OCI-LY1 (cell line): ENCODE measurements around the gene SLC25A11.
"Not testable (repeated sequence)": the region's sequence is repeated elsewhere in the genome, so short reads cannot be mapped to it uniquely, and the experiment has no call there.

Experiments used
- H2AFZ ChIP-seq: fragments of 200-600 bp; sonication (generic), shearing (Covaris generic); 2 replicates; pipeline ENCODE4 v1.6.0; 2014; ENCODE audit warnings: antibody characterized with exemption, mild to moderate bottlenecking, low read length
- H3F3A ChIP-seq: fragments of 200-600 bp; sonication (generic), shearing (Covaris generic); 2 replicates; pipeline ENCODE4 v1.6.0; 2014; ENCODE audit warnings: mild to moderate bottlenecking, antibody characterized with exemption, low read length, moderate library complexity; ENCODE audit not compliant: insufficient read depth
- H3K27ac ChIP-seq: fragments of 200-600 bp; sonication (generic); 2 replicates; pipeline ENCODE4 v1.5.1; 2014; ENCODE audit warnings: low read length, mixed run types, mild to moderate bottlenecking, low read depth; ENCODE audit not compliant: poor library complexity, severe bottlenecking
- H3K27me3 ChIP-seq: fragments of 200-600 bp; sonication (generic); 2 replicates; pipeline ENCODE4 v1.6.0; 2014; ENCODE audit warnings: antibody characterized with exemption, mild to moderate bottlenecking, low read length, moderate library complexity; ENCODE audit not compliant: insufficient read depth
- H3K36me3 ChIP-seq: fragments of 200-600 bp; sonication (generic); 2 replicates; pipeline ENCODE4 v1.6.1; 2014; ENCODE audit warnings: mild to moderate bottlenecking, antibody characterized with exemption, low read length, moderate library complexity, mixed read lengths; ENCODE audit not compliant: insufficient read depth
- H3K4me1 ChIP-seq: fragments of 200-600 bp; sonication (generic); 2 replicates; pipeline ENCODE4 v1.5.1; 2014; ENCODE audit warnings: mild to moderate bottlenecking, low read length, moderate library complexity; ENCODE audit not compliant: insufficient read depth, severe bottlenecking
- H3K4me2 ChIP-seq: fragments of 200-600 bp; sonication (generic), shearing (Covaris generic); 2 replicates; pipeline ENCODE4 v1.6.1; 2014; ENCODE audit warnings: low read length
- H3K4me3 ChIP-seq: fragments of 200-600 bp; sonication (generic); 2 replicates; pipeline ENCODE4 v1.5.1; 2014; ENCODE audit warnings: low read length, low read depth, mild to moderate bottlenecking, mixed read lengths; ENCODE audit not compliant: poor library complexity, severe bottlenecking
- H3K79me2 ChIP-seq: fragments of 200-600 bp; shearing (Covaris generic); 2 replicates; pipeline ENCODE4 v1.6.1; 2016; ENCODE audit warnings: mixed run types, low read length, mixed read lengths; ENCODE audit not compliant: insufficient read depth
- H3K9ac ChIP-seq: fragments of 200-600 bp; sonication (generic), shearing (Covaris generic); 2 replicates; pipeline ENCODE4 v1.6.1; 2014; ENCODE audit warnings: mild to moderate bottlenecking, low read length, mixed read lengths
- H3K9me2 ChIP-seq: fragments of 200-600 bp; sonication (generic), shearing (Covaris generic); 2 replicates; pipeline ENCODE4 v1.6.1; 2014; ENCODE audit warnings: low read depth, mild to moderate bottlenecking, low read length, mixed read lengths
- H3K9me3 ChIP-seq: fragments of 200-600 bp; shearing (Covaris generic); 2 replicates; pipeline ENCODE4 v1.6.1; 2014; ENCODE audit warnings: low read length, mixed read lengths
- H4K20me1 ChIP-seq: fragments of 200-600 bp; sonication (generic), shearing (Covaris generic); 2 replicates; pipeline ENCODE4 v1.6.0; 2016; ENCODE audit warnings: mild to moderate bottlenecking, low read length; ENCODE audit not compliant: insufficient read depth
- CTCF ChIP-seq: fragments of 200-600 bp; sonication (generic), shearing (Covaris generic); IDR thresholded peaks from 2 replicates; pipeline ENCODE4 v1.5.1; 2017; ENCODE audit warnings: mild to moderate bottlenecking, antibody characterized with exemption, low read length, moderate library complexity, mixed read lengths
- EZH2 ChIP-seq: fragments of 200-600 bp; sonication (generic), shearing (Covaris generic); IDR thresholded peaks from 2 replicates; pipeline ENCODE4 v1.8.0; 2017; ENCODE audit warnings: borderline replicate concordance, mixed run types, mild to moderate bottlenecking, antibody characterized with exemption, low read length, moderate library complexity, mixed read lengths

SLC25A11 gene

GRCh38 chr17:4908711-4909496, 30.9 kb downstream of the SLC25A11 start:
- no peaks in the 10 kb centered on the region for H3K79me2 ChIP-seq
- H3K9ac ChIP-seq, result no peak overlapping the region
- no peaks in the 10 kb centered on the region for H3F3A ChIP-seq
- no peak overlapping the region for H3K4me3 ChIP-seq
- H4K20me1 ChIP-seq, result no peaks in the 10 kb centered on the region
- H2AFZ ChIP-seq, result no peak overlapping the region
- no peak overlapping the region for H3K4me2 ChIP-seq
- H3K9me2 ChIP-seq, result no peaks in the 10 kb centered on the region
- no peak overlapping the region for H3K27ac ChIP-seq
- H3K9me3 ChIP-seq, result no peaks in the 10 kb centered on the region
- H3K27me3 ChIP-seq, result no peaks in the 10 kb centered on the region
- no peaks in the 10 kb centered on the region for H3K36me3 ChIP-seq
- H3K4me1 ChIP-seq, result no peaks in the 10 kb centered on the region
- TF ChIP-seq EZH2 (no peak), CTCF (peak; percentile 70)

- Histone ChIP-seq H3K36me3 (no peaks in the 10 kb centered on the region), H3F3A (no peaks in the 10 kb centered on the region), H3K9ac (no peak overlapping the region), H3K27ac (no peak overlapping the region), H3K4me2 (no peak overlapping the region), H3K9me3 (no peaks in the 10 kb centered on the region), H4K20me1 (no peaks in the 10 kb centered on the region), H3K4me1 (peaks cover 3% of the 10 kb centered on the region), H3K4me3 (no peak overlapping the region), H2AFZ (no peak overlapping the region), H3K9me2 (no peaks in the 10 kb centered on the region), H3K27me3 (no peaks in the 10 kb centered on the region), H3K79me2 (no peaks in the 10 kb centered on the region)
- no peak for TF ChIP-seq CTCF
- no peak for TF ChIP-seq EZH2
Observed at GRCh38 chr17:4908301-4908700, 31.5 kb downstream of the SLC25A11 start.

- H3K36me3 ChIP-seq, H4K20me1 ChIP-seq, H3K79me2 ChIP-seq, H3F3A ChIP-seq, H3K4me3 ChIP-seq, H3K9ac ChIP-seq, H3K9me3 ChIP-seq, H3K9me2 ChIP-seq, H3K27me3 ChIP-seq, H2AFZ ChIP-seq, H3K27ac ChIP-seq, H3K4me2 ChIP-seq: not testable (repeated sequence)
- peaks cover 12% of the 10 kb centered on the region for H3K4me1 ChIP-seq
Observed at GRCh38 chr17:4906642-4907041, 33.2 kb downstream of the SLC25A11 start.
